Mucosa of descending colon (tissue), 3 donors: Measurements from ENCODE around the gene NOX5. TPM values are rescaled to one million over a fixed set of nuclear protein-coding genes. Genes with fewer than 3 reads are reported as not detected.
A peak's percentile ranks its signal among the peaks of the same experiment; 100 is the strongest.
"Not testable (repeated sequence)": the region's sequence is repeated elsewhere in the genome, so short reads cannot be mapped to it uniquely, and the experiment has no call there.

Source experiments
- ATAC-seq: fragments of 200-7000 bp; cut with Tn5 transposase; one replicate; pipeline ENCODE4 v1.9.1; 2020; ENCODE audit warnings: mild to moderate bottlenecking, moderate library complexity
- DNase-seq, 3 donors: peaks; one replicate each; pipeline ENCODE4 v3.0.0-alpha.2; 2020
- H3K36me3 ChIP-seq: fragments of 200-600 bp; one replicate; pipeline ENCODE4 v1.8.0; 2021; ENCODE audit warnings: low read depth, mild to moderate bottlenecking
- H3K4me1 ChIP-seq: fragments of 200-600 bp; one replicate; pipeline ENCODE4 v1.8.0; 2021; ENCODE audit warnings: low read depth, mild to moderate bottlenecking
- H3K4me3 ChIP-seq: fragments of 200-600 bp; one replicate; pipeline ENCODE4 v1.8.0; 2021; ENCODE audit warnings: mild to moderate bottlenecking
- H3K9me3 ChIP-seq: fragments of 200-600 bp; one replicate; pipeline ENCODE4 v1.8.0; 2021; ENCODE audit warnings: mild to moderate bottlenecking
- intact Hi-C, 2 donors: fragments of 100-400 bp; cut with DNase I in 1 of 2; cut with micrococcal nuclease in 1 of 2; formaldehyde crosslinking; loops; one replicate each; pipeline versions ENCODE4 v1.11.0 to v1.11.1; 2022; cut with DNase I, micrococcal nuclease
- long read RNA-seq, 2 donors: library from polyadenylated mRNA; unstranded; transcript quantifications; one replicate each; pipeline ENCODE4 v2.0.0, GENCODE V29; 2019 to 2021
- total RNA-seq, 3 donors: library from RNA; stranded (reverse); fragmentation: NEBNext Ultra II Directional in 2 of 3; extraction: Animal tissue kit (Norgen Biotek cat#: 25700) in 2 of 3; gene quantifications; one replicate each; pipeline versions ENCODE4 v1.2.1 to v1.2.4, GENCODE V29; 2021 to 2023
- TF ChIP-seq, protein P1 (sequence below): fragments of 200-600 bp; IDR thresholded peaks from one replicate; pipeline ENCODE4 v1.8.0; 2022; ENCODE audit warnings: antibody characterized with exemption, mild to moderate bottlenecking
- donor health status: DM: no; HTN: no; CAD: no; lungs with moderate emphysema.
- donor health status: DM: no; HTN: no; CAD: no.
- donor health status: DM: no; HTN: yes; CAD: no.

The NOX5 gene, protein sequence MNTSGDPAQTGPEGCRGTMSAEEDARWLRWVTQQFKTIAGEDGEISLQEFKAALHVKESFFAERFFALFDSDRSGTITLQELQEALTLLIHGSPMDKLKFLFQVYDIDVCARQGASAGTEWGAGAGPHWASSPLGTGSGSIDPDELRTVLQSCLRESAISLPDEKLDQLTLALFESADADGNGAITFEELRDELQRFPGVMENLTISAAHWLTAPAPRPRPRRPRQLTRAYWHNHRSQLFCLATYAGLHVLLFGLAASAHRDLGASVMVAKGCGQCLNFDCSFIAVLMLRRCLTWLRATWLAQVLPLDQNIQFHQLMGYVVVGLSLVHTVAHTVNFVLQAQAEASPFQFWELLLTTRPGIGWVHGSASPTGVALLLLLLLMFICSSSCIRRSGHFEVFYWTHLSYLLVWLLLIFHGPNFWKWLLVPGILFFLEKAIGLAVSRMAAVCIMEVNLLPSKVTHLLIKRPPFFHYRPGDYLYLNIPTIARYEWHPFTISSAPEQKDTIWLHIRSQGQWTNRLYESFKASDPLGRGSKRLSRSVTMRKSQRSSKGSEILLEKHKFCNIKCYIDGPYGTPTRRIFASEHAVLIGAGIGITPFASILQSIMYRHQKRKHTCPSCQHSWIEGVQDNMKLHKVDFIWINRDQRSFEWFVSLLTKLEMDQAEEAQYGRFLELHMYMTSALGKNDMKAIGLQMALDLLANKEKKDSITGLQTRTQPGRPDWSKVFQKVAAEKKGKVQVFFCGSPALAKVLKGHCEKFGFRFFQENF
- total RNA-seq = under 1 TPM in 2 of 3 donors, not detected in 1; 0.13 to 0.17 TPM
- long read RNA-seq, donor 1 = 0 reads
- long read RNA-seq, donor 2 = 0 reads

- peak in 1 of 3 donors; percentile 29 for DNase-seq
- H3K4me3 ChIP-seq = no peak within 1 kb of the TSS
- TF ChIP-seq, protein P1, sequence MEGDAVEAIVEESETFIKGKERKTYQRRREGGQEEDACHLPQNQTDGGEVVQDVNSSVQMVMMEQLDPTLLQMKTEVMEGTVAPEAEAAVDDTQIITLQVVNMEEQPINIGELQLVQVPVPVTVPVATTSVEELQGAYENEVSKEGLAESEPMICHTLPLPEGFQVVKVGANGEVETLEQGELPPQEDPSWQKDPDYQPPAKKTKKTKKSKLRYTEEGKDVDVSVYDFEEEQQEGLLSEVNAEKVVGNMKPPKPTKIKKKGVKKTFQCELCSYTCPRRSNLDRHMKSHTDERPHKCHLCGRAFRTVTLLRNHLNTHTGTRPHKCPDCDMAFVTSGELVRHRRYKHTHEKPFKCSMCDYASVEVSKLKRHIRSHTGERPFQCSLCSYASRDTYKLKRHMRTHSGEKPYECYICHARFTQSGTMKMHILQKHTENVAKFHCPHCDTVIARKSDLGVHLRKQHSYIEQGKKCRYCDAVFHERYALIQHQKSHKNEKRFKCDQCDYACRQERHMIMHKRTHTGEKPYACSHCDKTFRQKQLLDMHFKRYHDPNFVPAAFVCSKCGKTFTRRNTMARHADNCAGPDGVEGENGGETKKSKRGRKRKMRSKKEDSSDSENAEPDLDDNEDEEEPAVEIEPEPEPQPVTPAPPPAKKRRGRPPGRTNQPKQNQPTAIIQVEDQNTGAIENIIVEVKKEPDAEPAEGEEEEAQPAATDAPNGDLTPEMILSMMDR = no peak
- no peaks in the 10 kb centered on the region for H3K36me3 ChIP-seq
- peaks cover 7% of the 10 kb centered on the region for H3K4me1 ChIP-seq
- intact Hi-C loops = no loop called here
- no peaks in the 10 kb centered on the region for H3K9me3 ChIP-seq
- peak; percentile 86 for ATAC-seq
Observed at GRCh38 chr15:69014454-69014853, at the start of gene NOX5. Gene NOX5 (plus strand): TSS chr15:69014695. CDS start chr15:69014736, 41 bp downstream.

- DNase-seq (no peak), ATAC-seq (no peak)
- intact Hi-C loops = no loop called here
- TF ChIP-seq, protein P1 = no peak
- Histone ChIP-seq H3K4me3 (no peak overlapping the region), H3K4me1 (no peaks in the 10 kb centered on the region), H3K36me3 (no peaks in the 10 kb centered on the region), H3K9me3 (peaks cover 2% of the 10 kb centered on the region)
Observed at GRCh38 chr15:68966996-68967395, 47.5 kb upstream of the NOX5 start.

DNA sequence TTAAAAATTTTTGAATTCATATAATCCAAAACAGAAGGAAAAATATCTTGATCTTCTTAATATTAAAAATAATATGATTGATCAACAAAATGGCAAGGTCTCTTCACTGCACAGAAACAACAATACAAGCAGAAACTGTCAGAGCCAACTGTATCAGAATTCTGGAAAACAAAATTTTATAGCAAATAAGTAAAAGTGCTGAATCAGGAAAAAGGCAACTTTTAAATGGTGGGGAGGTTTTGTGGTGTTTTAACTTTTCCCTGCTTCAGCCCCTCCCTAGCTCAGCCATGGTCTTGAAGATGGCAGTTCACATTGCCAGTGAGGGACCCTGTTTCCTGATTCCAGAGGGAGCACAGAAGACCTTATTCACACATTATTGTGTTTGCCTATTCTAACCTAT, 46.5 kb upstream of the NOX5 start:
- H3K9me3 ChIP-seq = peaks cover 2% of the 10 kb centered on the region
- DNase-seq = no peak
- TF ChIP-seq, protein P1 = no peak
- H3K4me1 ChIP-seq = no peaks in the 10 kb centered on the region
- no peak overlapping the region for H3K4me3 ChIP-seq
- intact Hi-C loops = no loop called here
- no peaks in the 10 kb centered on the region for H3K36me3 ChIP-seq
- ATAC-seq = no peak

GRCh38 chr15:68969298-68969697, 45.2 kb upstream of the NOX5 start:
- DNase-seq = no peak
- ATAC-seq = no peak
- Histone ChIP-seq H3K4me3 (no peak overlapping the region), H3K36me3 (no peaks in the 10 kb centered on the region), H3K9me3 (peaks cover 2% of the 10 kb centered on the region), H3K4me1 (no peaks in the 10 kb centered on the region)
- intact Hi-C loops = no loop called here
- TF ChIP-seq, protein P1 = no peak

- H3K4me1 ChIP-seq = no peaks in the 10 kb centered on the region
- DNase-seq = no peak
- peaks cover 7% of the 10 kb centered on the region for H3K9me3 ChIP-seq
- H3K36me3 ChIP-seq = no peaks in the 10 kb centered on the region
- H3K4me3 ChIP-seq = no peak overlapping the region
- intact Hi-C loops = no loop called here
- no peak for ATAC-seq
- TF ChIP-seq, protein P1 = no peak
Observed at GRCh38 chr15:68972201-68973065, 42.1 kb upstream of the NOX5 start.

DNA sequence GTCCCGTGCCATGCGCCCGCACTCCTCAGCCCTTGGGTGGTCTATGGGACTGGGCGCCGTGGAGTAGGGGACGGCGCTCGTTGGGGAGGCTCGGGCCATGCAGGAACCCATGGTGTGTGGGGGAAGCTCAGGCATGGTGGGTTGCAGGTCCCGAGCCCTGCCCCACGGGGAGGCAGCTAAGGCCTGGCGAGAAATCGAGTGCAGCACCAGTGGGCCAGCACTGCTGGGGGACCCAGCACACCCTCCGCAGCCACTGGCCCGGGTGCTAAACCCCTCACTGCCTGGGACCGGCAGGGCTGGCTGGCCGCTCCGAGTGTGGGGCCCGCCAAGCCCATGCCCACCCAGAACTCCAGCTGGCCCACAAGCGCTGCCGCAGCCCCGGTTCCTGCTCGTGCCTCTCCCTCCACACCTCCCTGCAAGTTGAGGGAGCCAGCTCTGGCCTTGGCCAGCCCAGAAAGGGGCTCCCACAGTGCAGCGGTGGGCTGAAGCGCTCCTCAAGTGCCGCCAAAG, 38.8 kb upstream of the NOX5 start:
- H3K36me3 ChIP-seq, intact Hi-C loops, H3K9me3 ChIP-seq, ATAC-seq, DNase-seq, H3K4me3 ChIP-seq, H3K4me1 ChIP-seq: not testable (repeated sequence)

GRCh38 chr15:68977426-68977825, 37.1 kb upstream of the NOX5 start:
- H3K4me3 ChIP-seq, H3K36me3 ChIP-seq, ATAC-seq, DNase-seq, H3K4me1 ChIP-seq, intact Hi-C loops, H3K9me3 ChIP-seq: not testable (repeated sequence)
